HepG2 (cell line): Measurements from ENCODE around the gene PPP1R15B. TPM values are rescaled to one million over a fixed set of nuclear protein-coding genes. Genes with fewer than 3 reads are reported as not detected.

Experiments used
- ATAC-seq: fragments of 200-7000 bp; cut with Tn5 transposase; 3 replicates; pipeline ENCODE4 v1.9.1; 2020; ENCODE audit warnings: mild to moderate bottlenecking, moderate library complexity
- BruUV-seq: library from RNA; stranded (reverse); fragments of 400-500 nt; replicated peaks from 2 replicates; lab custom pipeline; 2021; lab: Mats Ljungman, UMichigan
- CTCF ChIA-PET: fragments of 300-600 bp; formaldehyde crosslinking; extraction: SDS; loops from one replicate; lab custom pipeline; 2021; ENCODE audit warnings: low total read pairs, inconsistent platforms, low intra/inter-chr PET ratio; lab: Yijun Ruan, JAX
- POLR2A ChIA-PET: fragments of 350-600 bp; sonication (Branson Sonifier 250); formaldehyde crosslinking; loops from one replicate; lab custom pipeline; 2020; ENCODE audit warnings: antibody characterized with exemption, inconsistent platforms; lab: Yijun Ruan, JAX
- DNase-seq: peaks from one replicate; pipeline ENCODE4 v3.0.0-alpha.2; 2015; ENCODE audit warnings: low spot score
- FAIRE-seq: peaks from 3 replicates; lab custom pipeline; 2011; peaks lifted over from hg19 to GRCh38; lab: Jason Lieb, UNC
- H2AFZ ChIP-seq: one replicate; pipeline ENCODE4 v1.6.1; 2011; ENCODE audit warnings: low read length, inconsistent platforms
- H3K27ac ChIP-seq: fragments of 300-600 bp; 3 replicates; pipeline ENCODE4 v1.8.0; 2011; ENCODE audit warnings: mixed run types, mild to moderate bottlenecking, mixed read lengths, low read length, inconsistent platforms; ENCODE audit not compliant: insufficient read depth; ENCODE audit errors: extremely low read length
- H3K27me3 ChIP-seq, 2 experiments: fragments of 200-600 bp in 1 of 2; 2 replicates in 1 of 2; 3 replicates in 1 of 2; pipeline versions ENCODE4 v1.6.0 to v1.8.0; 2011; ENCODE audit warnings: low read length in 2 of 2, mild to moderate bottlenecking in 2 of 2, moderate library complexity in 2 of 2, inconsistent platforms in 1 of 2; ENCODE audit not compliant: insufficient read depth in 2 of 2, control insufficient read depth in 1 of 2
- H3K36me3 ChIP-seq, 2 experiments: fragments of 200-600 bp in 1 of 2; replicated peaks in 1 of 2; 2 replicates in 1 of 2; 3 replicates in 1 of 2; pipeline versions ENCODE4 v1.5.1 to v1.8.0; 2011; ENCODE audit warnings: low read length in 2 of 2, inconsistent platforms in 1 of 2; ENCODE audit not compliant: insufficient read depth in 2 of 2, control insufficient read depth in 1 of 2
- H3K4me1 ChIP-seq: 2 replicates; pipeline ENCODE4 v1.5.1; 2012; ENCODE audit warnings: low read length, inconsistent platforms; ENCODE audit not compliant: insufficient read depth
- H3K4me2 ChIP-seq: 2 replicates; pipeline ENCODE4 v1.6.0; 2011; ENCODE audit warnings: low read depth, low read length, inconsistent platforms
- H3K4me3 ChIP-seq, 3 experiments: fragments of 200-600 bp in 1 of 3; sonication (generic), shearing (Covaris generic) in 1 of 3; replicated peaks in 1 of 3; 2 replicates each; pipeline ENCODE4 v1.5.1; 2011 to 2016; ENCODE audit warnings: low read length in 3 of 3, inconsistent platforms in 2 of 3, low read depth in 2 of 3, mild to moderate bottlenecking in 2 of 3, control low read depth in 1 of 3, mixed read lengths in 1 of 3; ENCODE audit not compliant: insufficient read depth in 1 of 3
- H3K79me2 ChIP-seq: one replicate; pipeline ENCODE4 v1.6.1; 2011; ENCODE audit warnings: low read length, inconsistent platforms; ENCODE audit not compliant: insufficient read depth
- H3K9ac ChIP-seq: 2 replicates; pipeline ENCODE4 v1.6.0; 2011; ENCODE audit warnings: mild to moderate bottlenecking, low read depth, low read length, inconsistent platforms; ENCODE audit not compliant: insufficient read depth
- H3K9me3 ChIP-seq: 2 replicates; pipeline ENCODE4 v1.5.1; 2012; ENCODE audit warnings: mild to moderate bottlenecking, low read length
- H4K20me1 ChIP-seq: 2 replicates; pipeline ENCODE4 v1.6.0; 2011; ENCODE audit warnings: inconsistent platforms, mild to moderate bottlenecking, low read length, moderate library complexity; ENCODE audit not compliant: insufficient read depth
- GABPA ChIP-seq, 2 experiments: IDR thresholded peaks; 2 replicates each; pipeline ENCODE4 v1.6.1; 2011 to 2016; ENCODE audit warnings: low read depth in 2 of 2, low read length in 1 of 2, missing biosample characterization in 1 of 2, missing genetic modification characterization in 1 of 2
- SOX6 ChIP-seq, 2 experiments: fragments of 450-650 bp in 1 of 2; sonication (generic) in 1 of 2; formaldehyde crosslinking in 1 of 2; IDR thresholded peaks; 2 replicates each; pipeline versions ENCODE4 v1.4.0 to v1.6.1; 2017 to 2020; ENCODE audit warnings: antibody characterized with exemption in 1 of 2, mild to moderate bottlenecking in 1 of 2, missing genetic modification reagents in 1 of 2
- ZNF256 ChIP-seq: sonication (generic); formaldehyde crosslinking; conservative IDR thresholded peaks from 2 replicates; pipeline ENCODE4 v1.4.0; 2020; ENCODE audit warnings: missing genetic modification reagents
- ZNF432 ChIP-seq: sonication (generic); formaldehyde crosslinking; IDR thresholded peaks from 2 replicates; pipeline ENCODE4 v1.5.0; 2020; ENCODE audit warnings: missing genetic modification reagents, mild to moderate bottlenecking, borderline replicate concordance
- ZNF83 ChIP-seq: sonication (generic); formaldehyde crosslinking; IDR thresholded peaks from 2 replicates; pipeline ENCODE4 v1.4.0; 2020; ENCODE audit warnings: missing genetic modification reagents, mild to moderate bottlenecking, borderline replicate concordance
- WGBS: methylation state at CpG from one replicate; pipeline ENCODE4 v1.1.6; 2017; ENCODE audit warnings: low lambda C conversion rate; 5-methylcytosine and 5-hydroxymethylcytosine counted together
- in situ Hi-C: cut with HindIII; loops from 2 replicates; pipeline ENCODE4 v1.10.0; 2017; ENCODE audit warnings: low pct_unique_long_range_greater_than_20kb; ENCODE audit not compliant: extremely low pct_ligation_motif_present
- intact Hi-C: fragments of 100-400 bp; cut with micrococcal nuclease; formaldehyde crosslinking; loops from one replicate; pipeline ENCODE4 v1.10.0; 2022; ENCODE audit not compliant: unreplicated experiment
- polyA plus RNA-seq, 8 experiments: library from polyadenylated mRNA; depleted of rRNA in 3 of 8; stranded (reverse) in 7 of 8; unstranded in 1 of 8; fragments of >200 nt; fragmentation: Illumina TruSeq in 4 of 8; extraction: Trizol in 4 of 8; gene quantifications; 2 replicates each; pipeline versions ENCODE4 v1.2.1 to v1.2.3, GENCODE V29; 2011 to 2016; ENCODE audit warnings: low read depth in 4 of 8, missing spikeins in 1 of 8, mixed read lengths in 1 of 8; ENCODE audit not compliant: insufficient read depth in 1 of 8
- total RNA-seq, 5 experiments: library from RNA; depleted of rRNA; stranded (reverse); fragments of >200 nt; fragmentation: Illumina TruSeq; extraction: Trizol; gene quantifications; 2 replicates each; pipeline ENCODE4 v1.2.3, GENCODE V29; 2016; ENCODE audit warnings: low read depth in 1 of 5
- TF ChIP-seq, protein P1 (sequence below): sonication (generic); formaldehyde crosslinking; IDR thresholded peaks from one replicate; pipeline ENCODE4 v1.5.1; 2020; ENCODE audit warnings: mild to moderate bottlenecking, missing genetic modification reagents; ENCODE audit errors: not compliant biosample characterization

PPP1R15B gene
- total and polyA plus RNA-seq, 2 of the 13 experiments (the other 11 are each of a cell fraction or from before 2014, with no cell fraction given) = 13.4 to 23.8 TPM

DNA sequence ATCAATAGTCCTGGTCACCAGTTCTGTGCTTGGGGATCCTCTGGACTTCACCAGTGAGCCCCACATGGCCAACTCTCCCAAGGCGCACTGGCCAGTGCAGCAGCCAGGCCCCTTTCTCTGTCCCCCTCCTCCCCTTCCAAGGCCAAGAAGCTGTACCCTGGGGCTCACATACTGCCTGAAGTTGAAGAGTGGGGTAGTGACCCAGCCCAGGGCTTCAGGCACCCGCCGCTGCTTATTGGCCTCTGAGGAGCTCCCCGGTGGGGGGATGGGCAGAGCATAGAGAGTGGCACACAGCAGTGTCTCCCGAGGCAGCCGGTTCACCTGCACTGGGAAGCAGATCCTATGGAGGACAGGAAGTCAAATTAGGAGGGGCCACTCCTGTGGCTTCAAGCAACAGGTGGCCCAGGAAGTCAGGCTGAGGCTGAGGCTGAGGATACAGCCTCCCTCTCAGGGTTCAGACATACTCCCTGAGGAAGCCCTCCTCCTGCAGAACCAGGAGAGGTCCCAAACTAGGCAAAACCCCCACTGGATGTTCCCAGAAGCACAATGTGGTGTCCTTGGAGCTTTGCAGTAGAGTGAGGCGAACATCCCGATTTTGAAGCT lies 38.2 kb upstream of the PPP1R15B start:
- Histone ChIP-seq H3K9me3 (no peaks in the 10 kb centered on the region), H3K27me3 (no peaks in the 10 kb centered on the region), H3K4me1 (peaks cover 12% of the 10 kb centered on the region), H3K4me2 (no peak overlapping the region), H3K36me3 (peaks cover 0 to 3% of the 10 kb centered on the region in 2 experiments; a peak in 1 of 5 replicates), H3K9ac (no peak overlapping the region), H3K79me2 (no peaks in the 10 kb centered on the region), H2AFZ (no peak overlapping the region), H3K27ac (no peak overlapping the region), H3K4me3 (no peak overlapping the region), H4K20me1 (no peaks in the 10 kb centered on the region)
- FAIRE-seq = no peak
- 77% methylated on average over 6 of the region's 8 CpGs for WGBS
- intact Hi-C loops (no loop called here), in situ Hi-C loops (loop anchor here (5.0 kb wide), 1 partner anchor 53 kb away; no protein-coding TSS in a partner anchor)
- DNase-seq = no peak
- POLR2A ChIA-PET = no interaction called here
- no TSS peak for BruUV-seq
- ATAC-seq = no peak
- CTCF ChIA-PET = no interaction called here
- no peak for TF ChIP-seq GABPA (IDR thresholded peaks at IDR 0.05; ENCODE audit: low read depth, low read length)
- no peak for TF ChIP-seq GABPA (CRISPR knock-in tag; IDR thresholded peaks at IDR 0.05; ENCODE audit: low read depth)
- TF ChIP-seq ZNF432 = no peak
- TF ChIP-seq ZNF83 (CRISPR knock-in tag) = no peak
- TF ChIP-seq, protein P1, sequence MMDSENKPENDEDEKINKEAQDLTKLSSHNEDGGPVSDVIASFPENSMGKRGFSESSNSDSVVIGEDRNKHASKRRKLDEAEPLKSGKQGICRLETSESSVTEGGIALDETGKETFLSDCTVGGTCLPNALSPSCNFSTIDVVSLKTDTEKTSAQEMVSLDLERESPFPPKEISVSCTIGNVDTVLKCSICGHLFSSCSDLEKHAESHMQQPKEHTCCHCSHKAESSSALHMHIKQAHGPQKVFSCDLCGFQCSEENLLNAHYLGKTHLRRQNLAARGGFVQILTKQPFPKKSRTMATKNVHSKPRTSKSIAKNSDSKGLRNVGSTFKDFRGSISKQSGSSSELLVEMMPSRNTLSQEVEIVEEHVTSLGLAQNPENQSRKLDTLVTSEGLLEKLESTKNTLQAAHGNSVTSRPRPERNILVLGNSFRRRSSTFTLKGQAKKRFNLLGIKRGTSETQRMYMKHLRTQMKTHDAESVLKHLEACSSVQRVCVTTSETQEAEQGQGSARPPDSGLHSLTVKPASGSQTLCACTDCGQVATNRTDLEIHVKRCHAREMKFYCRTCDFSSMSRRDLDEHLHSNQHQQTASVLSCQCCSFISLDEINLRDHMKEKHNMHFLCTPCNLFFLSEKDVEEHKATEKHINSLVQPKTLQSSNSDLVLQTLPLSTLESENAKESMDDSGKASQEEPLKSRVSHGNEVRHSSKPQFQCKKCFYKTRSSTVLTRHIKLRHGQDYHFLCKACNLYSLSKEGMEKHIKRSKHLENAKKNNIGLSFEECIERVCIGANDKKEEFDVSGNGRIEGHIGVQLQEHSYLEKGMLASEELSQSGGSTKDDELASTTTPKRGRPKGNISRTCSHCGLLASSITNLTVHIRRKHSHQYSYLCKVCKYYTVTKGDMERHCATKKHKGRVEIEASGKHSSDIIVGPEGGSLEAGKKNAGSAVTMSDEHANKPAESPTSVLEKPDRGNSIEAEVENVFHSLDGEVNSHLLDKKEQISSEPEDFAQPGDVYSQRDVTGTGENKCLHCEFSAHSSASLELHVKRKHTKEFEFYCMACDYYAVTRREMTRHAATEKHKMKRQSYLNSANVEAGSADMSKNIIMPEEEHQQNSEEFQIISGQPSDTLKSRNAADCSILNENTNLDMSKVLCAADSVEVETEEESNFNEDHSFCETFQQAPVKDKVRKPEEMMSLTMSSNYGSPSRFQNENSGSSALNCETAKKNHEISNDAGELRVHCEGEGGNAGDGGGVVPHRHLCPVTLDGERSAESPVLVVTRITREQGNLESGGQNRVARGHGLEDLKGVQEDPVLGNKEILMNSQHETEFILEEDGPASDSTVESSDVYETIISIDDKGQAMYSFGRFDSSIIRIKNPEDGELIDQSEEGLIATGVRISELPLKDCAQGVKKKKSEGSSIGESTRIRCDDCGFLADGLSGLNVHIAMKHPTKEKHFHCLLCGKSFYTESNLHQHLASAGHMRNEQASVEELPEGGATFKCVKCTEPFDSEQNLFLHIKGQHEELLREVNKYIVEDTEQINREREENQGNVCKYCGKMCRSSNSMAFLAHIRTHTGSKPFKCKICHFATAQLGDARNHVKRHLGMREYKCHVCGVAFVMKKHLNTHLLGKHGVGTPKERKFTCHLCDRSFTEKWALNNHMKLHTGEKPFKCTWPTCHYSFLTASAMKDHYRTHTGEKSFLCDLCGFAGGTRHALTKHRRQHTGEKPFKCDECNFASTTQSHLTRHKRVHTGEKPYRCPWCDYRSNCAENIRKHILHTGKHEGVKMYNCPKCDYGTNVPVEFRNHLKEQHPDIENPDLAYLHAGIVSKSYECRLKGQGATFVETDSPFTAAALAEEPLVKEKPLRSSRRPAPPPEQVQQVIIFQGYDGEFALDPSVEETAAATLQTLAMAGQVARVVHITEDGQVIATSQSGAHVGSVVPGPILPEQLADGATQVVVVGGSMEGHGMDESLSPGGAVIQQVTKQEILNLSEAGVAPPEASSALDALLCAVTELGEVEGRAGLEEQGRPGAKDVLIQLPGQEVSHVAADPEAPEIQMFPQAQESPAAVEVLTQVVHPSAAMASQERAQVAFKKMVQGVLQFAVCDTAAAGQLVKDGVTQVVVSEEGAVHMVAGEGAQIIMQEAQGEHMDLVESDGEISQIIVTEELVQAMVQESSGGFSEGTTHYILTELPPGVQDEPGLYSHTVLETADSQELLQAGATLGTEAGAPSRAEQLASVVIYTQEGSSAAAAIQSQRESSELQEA (CRISPR knock-in tag) = no peak
- TF ChIP-seq ZNF256 (CRISPR knock-in tag) = no peak
- TF ChIP-seq SOX6 (IDR thresholded peaks at IDR 0.05) = no peak
- no peak for TF ChIP-seq SOX6 (CRISPR knock-in tag; IDR thresholded peaks at IDR 0.05)
